ENCODE measurements around the gene SFXN1. TPM values are rescaled to one million over a fixed set of nuclear protein-coding genes. Genes with fewer than 3 reads are reported as not detected.

The SFXN1 gene
- total RNA-seq, 1 experiment from 2014 or later: 88.3 TPM

DNA sequence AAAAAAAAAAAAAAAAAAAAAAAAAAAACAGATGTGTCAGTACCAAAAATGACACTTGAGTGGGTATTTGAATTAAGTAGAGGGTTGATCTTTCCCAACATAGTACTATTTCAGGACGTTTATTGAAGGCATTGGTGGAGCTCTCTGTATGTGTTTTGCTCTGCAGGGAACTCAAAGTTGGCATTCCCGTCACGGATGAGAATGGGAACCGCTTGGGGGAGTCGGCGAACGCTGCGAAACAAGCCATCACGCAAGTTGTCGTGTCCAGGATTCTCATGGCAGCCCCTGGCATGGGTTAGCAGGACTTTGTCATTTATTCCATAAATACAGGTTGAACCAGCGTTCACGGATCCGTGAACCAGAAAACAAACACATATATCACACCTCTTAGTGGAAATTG lies 34.9 kb downstream of the SFXN1 start:
- TF ChIP-seq, protein P1, sequence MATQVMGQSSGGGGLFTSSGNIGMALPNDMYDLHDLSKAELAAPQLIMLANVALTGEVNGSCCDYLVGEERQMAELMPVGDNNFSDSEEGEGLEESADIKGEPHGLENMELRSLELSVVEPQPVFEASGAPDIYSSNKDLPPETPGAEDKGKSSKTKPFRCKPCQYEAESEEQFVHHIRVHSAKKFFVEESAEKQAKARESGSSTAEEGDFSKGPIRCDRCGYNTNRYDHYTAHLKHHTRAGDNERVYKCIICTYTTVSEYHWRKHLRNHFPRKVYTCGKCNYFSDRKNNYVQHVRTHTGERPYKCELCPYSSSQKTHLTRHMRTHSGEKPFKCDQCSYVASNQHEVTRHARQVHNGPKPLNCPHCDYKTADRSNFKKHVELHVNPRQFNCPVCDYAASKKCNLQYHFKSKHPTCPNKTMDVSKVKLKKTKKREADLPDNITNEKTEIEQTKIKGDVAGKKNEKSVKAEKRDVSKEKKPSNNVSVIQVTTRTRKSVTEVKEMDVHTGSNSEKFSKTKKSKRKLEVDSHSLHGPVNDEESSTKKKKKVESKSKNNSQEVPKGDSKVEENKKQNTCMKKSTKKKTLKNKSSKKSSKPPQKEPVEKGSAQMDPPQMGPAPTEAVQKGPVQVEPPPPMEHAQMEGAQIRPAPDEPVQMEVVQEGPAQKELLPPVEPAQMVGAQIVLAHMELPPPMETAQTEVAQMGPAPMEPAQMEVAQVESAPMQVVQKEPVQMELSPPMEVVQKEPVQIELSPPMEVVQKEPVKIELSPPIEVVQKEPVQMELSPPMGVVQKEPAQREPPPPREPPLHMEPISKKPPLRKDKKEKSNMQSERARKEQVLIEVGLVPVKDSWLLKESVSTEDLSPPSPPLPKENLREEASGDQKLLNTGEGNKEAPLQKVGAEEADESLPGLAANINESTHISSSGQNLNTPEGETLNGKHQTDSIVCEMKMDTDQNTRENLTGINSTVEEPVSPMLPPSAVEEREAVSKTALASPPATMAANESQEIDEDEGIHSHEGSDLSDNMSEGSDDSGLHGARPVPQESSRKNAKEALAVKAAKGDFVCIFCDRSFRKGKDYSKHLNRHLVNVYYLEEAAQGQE (IDR thresholded peaks at IDR 0.05; ENCODE audit: insufficient read depth in 1 of 2, low read depth in 2 of 2, low read length in 1 of 2): no peak
- TF ChIP-seq, protein P2, sequence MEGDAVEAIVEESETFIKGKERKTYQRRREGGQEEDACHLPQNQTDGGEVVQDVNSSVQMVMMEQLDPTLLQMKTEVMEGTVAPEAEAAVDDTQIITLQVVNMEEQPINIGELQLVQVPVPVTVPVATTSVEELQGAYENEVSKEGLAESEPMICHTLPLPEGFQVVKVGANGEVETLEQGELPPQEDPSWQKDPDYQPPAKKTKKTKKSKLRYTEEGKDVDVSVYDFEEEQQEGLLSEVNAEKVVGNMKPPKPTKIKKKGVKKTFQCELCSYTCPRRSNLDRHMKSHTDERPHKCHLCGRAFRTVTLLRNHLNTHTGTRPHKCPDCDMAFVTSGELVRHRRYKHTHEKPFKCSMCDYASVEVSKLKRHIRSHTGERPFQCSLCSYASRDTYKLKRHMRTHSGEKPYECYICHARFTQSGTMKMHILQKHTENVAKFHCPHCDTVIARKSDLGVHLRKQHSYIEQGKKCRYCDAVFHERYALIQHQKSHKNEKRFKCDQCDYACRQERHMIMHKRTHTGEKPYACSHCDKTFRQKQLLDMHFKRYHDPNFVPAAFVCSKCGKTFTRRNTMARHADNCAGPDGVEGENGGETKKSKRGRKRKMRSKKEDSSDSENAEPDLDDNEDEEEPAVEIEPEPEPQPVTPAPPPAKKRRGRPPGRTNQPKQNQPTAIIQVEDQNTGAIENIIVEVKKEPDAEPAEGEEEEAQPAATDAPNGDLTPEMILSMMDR (IDR thresholded peaks at IDR 0.05): no peak
- TF ChIP-seq SIN3A (IDR thresholded peaks at IDR 0.05; ENCODE audit: borderline replicate concordance, insufficient read depth, low read depth, low read length): no peak
- no peak for TF ChIP-seq TCF7L2 (IDR thresholded peaks at IDR 0.05; ENCODE audit: low read depth, low read length)
- TF ChIP-seq POLR2AphosphoS5 (IDR thresholded peaks at IDR 0.05; ENCODE audit: low read depth, low read length): no peak
- ChIA-PET CTCF (no interaction called here), POLR2A (no interaction called here)
- no peak for DNase-seq (ENCODE audit: low read depth, low spot score)
- intact Hi-C loops (cut with micrococcal nuclease; ENCODE audit: unreplicated experiment): no loop called here
- in situ Hi-C loops (cut with HindIII; ENCODE audit: low pct_unique_long_range_greater_than_20kb, low sequenced_read_pairs): no loop called here
- ATAC-seq: no peak
- H3K27me3 ChIP-seq (ENCODE audit: control insufficient read depth, insufficient read depth, low read length): no peaks in the 10 kb centered on the region
- H3K36me3 ChIP-seq (ENCODE audit: control insufficient read depth, insufficient read depth, low read length): peaks cover 37% of the 10 kb centered on the region
- H3K27ac ChIP-seq (ENCODE audit: low read length): no peak overlapping the region
- no peaks in the 10 kb centered on the region for H3K9me3 ChIP-seq (ENCODE audit: control insufficient read depth, insufficient read depth, low read depth, low read length)
- H3K4me1 ChIP-seq (ENCODE audit: control insufficient read depth, insufficient read depth, low read length): no peaks in the 10 kb centered on the region
- no peak overlapping the region for H3K4me3 ChIP-seq (ENCODE audit: low read depth in 2 of 2, low read length in 2 of 2)
- no TSS peak for BruUV-seq (replicated peaks)

DNA sequence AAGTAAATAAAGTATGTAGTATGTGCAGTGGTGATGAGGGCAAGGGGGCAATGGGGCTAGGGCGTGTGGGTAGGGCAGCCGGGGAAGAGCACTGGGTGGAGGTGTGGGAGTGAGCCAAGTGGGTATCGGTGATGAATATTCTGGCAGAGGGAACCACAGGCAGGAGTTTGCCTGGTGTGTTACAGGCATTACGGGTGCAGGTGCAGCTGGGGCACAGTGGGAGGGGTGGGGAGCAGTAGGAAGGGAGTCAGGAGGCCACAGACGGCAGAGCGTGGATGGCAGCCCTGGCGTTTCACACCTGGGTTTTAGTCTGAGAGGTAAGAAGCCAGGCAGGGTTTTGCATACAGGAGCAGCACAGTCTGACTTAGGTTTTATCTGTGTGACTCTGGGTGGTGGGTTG lies 35.4 kb downstream of the SFXN1 start:
- DNase-seq (ENCODE audit: low read depth, low spot score) (no peak), ATAC-seq (no peak)
- Histone ChIP-seq H3K4me3 (ENCODE audit: low read depth in 2 of 2, low read length in 2 of 2) (no peak overlapping the region), H3K27ac (ENCODE audit: low read length) (no peak overlapping the region), H3K36me3 (ENCODE audit: control insufficient read depth, insufficient read depth, low read length) (peaks cover 37% of the 10 kb centered on the region), H3K4me1 (ENCODE audit: control insufficient read depth, insufficient read depth, low read length) (no peaks in the 10 kb centered on the region), H3K27me3 (ENCODE audit: control insufficient read depth, insufficient read depth, low read length) (no peaks in the 10 kb centered on the region), H3K9me3 (ENCODE audit: control insufficient read depth, insufficient read depth, low read depth, low read length) (no peaks in the 10 kb centered on the region)
- no TSS peak for BruUV-seq (replicated peaks)
- intact Hi-C loops (cut with micrococcal nuclease; ENCODE audit: unreplicated experiment): no loop called here
- ChIA-PET POLR2A (no interaction called here), CTCF (no interaction called here)
- TF ChIP-seq SIN3A (IDR thresholded peaks at IDR 0.05; ENCODE audit: borderline replicate concordance, insufficient read depth, low read depth, low read length): no peak
- no peak for TF ChIP-seq TCF7L2 (IDR thresholded peaks at IDR 0.05; ENCODE audit: low read depth, low read length)
- TF ChIP-seq, protein P1 (IDR thresholded peaks at IDR 0.05; ENCODE audit: insufficient read depth in 1 of 2, low read depth in 2 of 2, low read length in 1 of 2): no peak
- no peak for TF ChIP-seq POLR2AphosphoS5 (IDR thresholded peaks at IDR 0.05; ENCODE audit: low read depth, low read length)
- TF ChIP-seq, protein P2 (IDR thresholded peaks at IDR 0.05): no peak
- in situ Hi-C loops (cut with HindIII; ENCODE audit: low pct_unique_long_range_greater_than_20kb, low sequenced_read_pairs): no loop called here
